GM23338 (cell line): ENCODE measurements around the gene GAA. TPM values are rescaled to one million over a fixed set of nuclear protein-coding genes. Genes with fewer than 3 reads are reported as not detected.

ENCODE experiments used
- ATAC-seq: fragments of 200-7000 bp; cut with Tn5 transposase; 3 replicates; pipeline ENCODE4 v1.9.1; 2020
- DNase-seq: peaks from one replicate; pipeline ENCODE4 v3.0.0-alpha.2; 2015; ENCODE audit warnings: low spot score
- H2AFZ ChIP-seq: fragments of 200-600 bp; sonication (generic); 2 replicates; pipeline ENCODE4 v1.8.0; 2016; ENCODE audit warnings: antibody characterized with exemption, mild to moderate bottlenecking, moderate library complexity
- H3F3A ChIP-seq: fragments of 200-600 bp; sonication (generic); replicated peaks from 2 replicates; pipeline ENCODE4 v1.8.0; 2017; ENCODE audit warnings: antibody characterized with exemption, mixed run types, low read depth
- H3K27ac ChIP-seq: fragments of 200-600 bp; sonication (generic); 2 replicates; pipeline ENCODE4 v1.6.1; 2016; ENCODE audit warnings: low read depth
- H3K27me3 ChIP-seq: fragments of 200-600 bp; sonication (generic); 2 replicates; pipeline ENCODE4 v1.8.0; 2016; ENCODE audit warnings: mild to moderate bottlenecking, mixed run types, moderate library complexity; ENCODE audit not compliant: insufficient read depth
- H3K36me3 ChIP-seq: fragments of 200-600 bp; sonication (generic); 2 replicates; pipeline ENCODE4 v1.8.0; 2016; ENCODE audit warnings: mild to moderate bottlenecking; ENCODE audit not compliant: insufficient read depth
- H3K4me1 ChIP-seq: fragments of 200-600 bp; sonication (generic); 2 replicates; pipeline ENCODE4 v1.8.0; 2016; ENCODE audit warnings: mild to moderate bottlenecking, moderate library complexity; ENCODE audit not compliant: insufficient read depth
- H3K4me2 ChIP-seq: fragments of 200-600 bp; sonication (generic); 2 replicates; pipeline ENCODE4 v1.7.1; 2017; ENCODE audit warnings: mixed run types
- H3K4me3 ChIP-seq: fragments of 200-600 bp; sonication (generic); 2 replicates; pipeline ENCODE4 v1.6.1; 2016; ENCODE audit warnings: mixed run types
- H3K79me2 ChIP-seq: fragments of 200-600 bp; sonication (generic); replicated peaks from 2 replicates; pipeline ENCODE4 v1.8.0; 2017; ENCODE audit warnings: mild to moderate bottlenecking; ENCODE audit not compliant: insufficient read depth
- H3K9me2 ChIP-seq: fragments of 200-600 bp; sonication (generic); 2 replicates; pipeline ENCODE4 v1.8.0; 2017; ENCODE audit not compliant: insufficient read depth
- H4K20me1 ChIP-seq: fragments of 200-600 bp; sonication (generic); replicated peaks from 2 replicates; pipeline ENCODE4 v1.8.0; 2017; ENCODE audit warnings: mild to moderate bottlenecking; ENCODE audit not compliant: insufficient read depth
- H3K27ac Mint-ChIP-seq: 2 replicates; pipeline ENCODE4 v1.8.0; 2020; ENCODE audit warnings: inconsistent platforms, mild to moderate bottlenecking, moderate library complexity, mixed read lengths
- H3K27me3 Mint-ChIP-seq: 3 replicates; pipeline ENCODE4 v1.8.0; 2022; ENCODE audit warnings: low read depth, mild to moderate bottlenecking, moderate library complexity, mixed read lengths, inconsistent platforms; ENCODE audit not compliant: insufficient read depth, poor library complexity
- H3K36me3 Mint-ChIP-seq: 3 replicates; pipeline ENCODE4 v1.8.0; 2021; ENCODE audit warnings: low read depth, mild to moderate bottlenecking, inconsistent platforms, moderate library complexity, mixed read lengths
- H3K4me1 Mint-ChIP-seq: 3 replicates; pipeline ENCODE4 v1.8.0; 2020; ENCODE audit warnings: mild to moderate bottlenecking, inconsistent platforms, mixed read lengths
- H3K4me3 Mint-ChIP-seq: 3 replicates; pipeline ENCODE4 v1.8.0; 2021; ENCODE audit warnings: moderate library complexity, mild to moderate bottlenecking, inconsistent platforms, mixed read lengths
- H3K9me3 Mint-ChIP-seq: 3 replicates; pipeline ENCODE4 v1.8.0; 2020; ENCODE audit warnings: moderate library complexity, mild to moderate bottlenecking, inconsistent platforms, mixed read lengths
- CREB1 ChIP-seq: fragments of 250-450 bp; sonication (Bioruptor Pico); IDR thresholded peaks from 2 replicates; pipeline ENCODE4 v1.5.0; 2020; ENCODE audit warnings: low read depth, mild to moderate bottlenecking, moderate library complexity
- CTCF ChIP-seq, 2 experiments: fragments of 200-600 bp in 1 of 2; sonication (generic) in 1 of 2; conservative IDR thresholded peaks; 2 replicates each; pipeline versions ENCODE4 v1.5.1 to v1.6.1; 2016 to 2017; ENCODE audit warnings: antibody characterized with exemption in 2 of 2, low read depth in 2 of 2, mild to moderate bottlenecking in 2 of 2, moderate library complexity in 1 of 2
- ETS1 ChIP-seq: IDR thresholded peaks from 2 replicates; pipeline ENCODE4 v1.6.1; 2016; ENCODE audit warnings: antibody characterized with exemption
- EZH2 ChIP-seq: fragments of 200-600 bp; sonication (generic); IDR thresholded peaks from one replicate; pipeline ENCODE4 v1.8.0; 2017; ENCODE audit warnings: antibody characterized with exemption, mild to moderate bottlenecking, low read depth; ENCODE audit not compliant: unreplicated experiment
- EZH2phosphoT487 ChIP-seq: fragments of 200-600 bp; sonication (generic); IDR thresholded peaks from one replicate; pipeline ENCODE4 v1.8.1; 2018; ENCODE audit warnings: antibody characterized with exemption; ENCODE audit not compliant: unreplicated experiment
- JUNB ChIP-seq: IDR thresholded peaks from one replicate; pipeline ENCODE4 v1.6.1; 2016; ENCODE audit warnings: antibody characterized with exemption; ENCODE audit not compliant: unreplicated experiment
- NANOG ChIP-seq: IDR thresholded peaks from 2 replicates; pipeline ENCODE4 v1.6.1; 2016; ENCODE audit warnings: antibody characterized with exemption, borderline replicate concordance
- POLR2AphosphoS5 ChIP-seq: IDR thresholded peaks from 2 replicates; pipeline ENCODE4 v1.6.1; 2016; ENCODE audit warnings: antibody characterized with exemption, low read depth
- REST ChIP-seq: IDR thresholded peaks from one replicate; pipeline ENCODE4 v1.6.1; 2018; ENCODE audit warnings: antibody characterized with exemption; ENCODE audit not compliant: unreplicated experiment
- STAT1 ChIP-seq: IDR thresholded peaks from one replicate; pipeline ENCODE4 v1.6.1; 2016; ENCODE audit warnings: antibody characterized with exemption; ENCODE audit not compliant: unreplicated experiment
- ZNF114 ChIP-seq: fragments of 250-450 bp; sonication (Bioruptor Pico); IDR thresholded peaks from 2 replicates; pipeline ENCODE4 v1.5.0; 2020; ENCODE audit warnings: mild to moderate bottlenecking, moderate library complexity
- ZNF331 ChIP-seq: fragments of 250-450 bp; sonication (Bioruptor Pico); IDR thresholded peaks from 2 replicates; pipeline ENCODE4 v1.5.0; 2020; ENCODE audit warnings: low read depth, mild to moderate bottlenecking, moderate library complexity
- ZNF462 ChIP-seq: fragments of 250-450 bp; sonication (Bioruptor Pico); IDR thresholded peaks from 2 replicates; pipeline ENCODE4 v1.5.0; 2020; ENCODE audit warnings: mild to moderate bottlenecking, moderate library complexity
- polyA plus RNA-seq: library from polyadenylated mRNA; unstranded; fragments of >200 nt; fragmentation: Nextera tagmentation; extraction: Ambion mirVana; gene quantifications from 2 replicates; pipeline ENCODE4 v1.2.1, GENCODE V29; 2016
- total RNA-seq: library from RNA; depleted of rRNA; stranded (reverse); fragments of >200 nt; shearing (Covaris generic); gene quantifications from 2 replicates; pipeline ENCODE4 v1.2.3, GENCODE V29; 2014

The GAA gene
- total and polyA plus RNA-seq, 2 experiments from 2014 or later = 72.5 to 98.1 TPM

- no peaks in the 10 kb centered on the region for H3K36me3 ChIP-seq
- H2AFZ ChIP-seq = no peak overlapping the region
- Mint-ChIP-seq H3K9me3 (no peaks in the 10 kb centered on the region; the same call in 2 of the 3 replicates), H3K36me3 (peaks cover 3% of the 10 kb centered on the region; the same call in 2 of the 3 replicates), H3K27me3 (peaks cover 17% of the 10 kb centered on the region), H3K4me3 (peak overlapping the region; percentile 36; the same call in 1 of the 3 replicates), H3K4me1 (peaks cover 22% of the 10 kb centered on the region), H3K27ac (no peak overlapping the region)
- H3K4me2 ChIP-seq = no peak overlapping the region
- ATAC-seq = no peak
- H3K4me1 ChIP-seq = peaks cover 10% of the 10 kb centered on the region; the same call in 1 of the 2 replicates
- no peaks in the 10 kb centered on the region for H4K20me1 ChIP-seq
- H3F3A ChIP-seq = 0 out of 2 replicates have a peak, but pooled peaks cover 4% of the 10 kb centered on the region
- no peak for DNase-seq
- no peaks in the 10 kb centered on the region for H3K9me2 ChIP-seq
- H3K79me2 ChIP-seq = 0 out of 2 replicates have a peak, but pooled peaks cover 5% of the 10 kb centered on the region
- no peak overlapping the region for H3K4me3 ChIP-seq
- TF ChIP-seq STAT1 (no peak), REST (no peak), EZH2 (no peak), CTCF (conservative IDR thresholded peaks at IDR 0.05; ENCODE audit: low read depth in 2 of 2) (no peak), NANOG (no peak), POLR2AphosphoS5 (no peak), EZH2phosphoT487 (no peak), ETS1 (no peak), CREB1 (CRISPR knock-in tag) (no peak), ZNF114 (CRISPR knock-in tag) (no peak), JUNB (no peak), ZNF331 (CRISPR knock-in tag) (no peak), ZNF462 (CRISPR knock-in tag) (no peak)
- peaks cover 8% of the 10 kb centered on the region; the same call in 1 of the 2 replicates for H3K27me3 ChIP-seq
- no peak overlapping the region for H3K27ac ChIP-seq
These were observed 2.2 kb downstream of the GAA start for GRCh38 chr17:80103449-80104085.
